Ramos (cell line): ENCODE results near the gene TENT5A.

ENCODE experiments used
- in situ Hi-C: fragments of 300-500 bp; cut with MboI; formaldehyde crosslinking; loops from one replicate; pipeline ENCODE4 v1.14.3; 2022; ENCODE audit warnings: low sequenced_read_pairs; ENCODE audit not compliant: unreplicated experiment

TENT5A gene

DNA sequence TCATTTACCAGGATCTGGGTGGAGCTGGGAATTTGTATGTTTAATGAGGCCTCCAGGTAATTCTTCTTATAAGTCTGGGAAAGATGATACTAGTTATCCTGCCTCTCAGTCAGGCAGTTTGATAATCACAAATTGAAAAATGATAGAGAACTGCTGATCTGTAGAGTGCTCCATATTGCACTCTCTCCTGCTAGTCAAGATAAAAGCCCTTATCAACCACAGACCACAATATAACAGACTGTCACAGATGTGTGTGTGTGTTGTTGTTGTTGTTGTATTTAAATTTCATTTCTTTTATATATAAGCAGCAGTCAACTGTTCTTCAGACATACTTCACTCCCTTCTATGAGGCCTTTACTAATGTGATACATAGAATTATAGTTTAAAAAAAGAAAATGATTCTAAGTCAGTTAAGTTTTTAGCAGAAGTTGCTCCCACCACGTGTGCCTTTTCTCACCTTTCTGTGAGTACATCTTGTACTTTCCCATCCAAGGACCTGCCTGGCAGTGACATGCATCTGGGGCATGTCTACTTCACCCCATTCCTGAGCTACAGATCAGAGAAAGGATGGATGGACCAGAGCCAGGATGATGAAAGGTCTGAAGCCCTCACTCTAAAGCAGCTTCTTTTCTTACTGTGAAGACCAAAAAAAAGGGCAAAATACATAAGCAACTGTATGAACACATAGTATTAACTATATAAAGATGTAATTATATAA is 29.8 kb downstream of the TENT5A start:
- in situ Hi-C loops = no loop called here

DNA sequence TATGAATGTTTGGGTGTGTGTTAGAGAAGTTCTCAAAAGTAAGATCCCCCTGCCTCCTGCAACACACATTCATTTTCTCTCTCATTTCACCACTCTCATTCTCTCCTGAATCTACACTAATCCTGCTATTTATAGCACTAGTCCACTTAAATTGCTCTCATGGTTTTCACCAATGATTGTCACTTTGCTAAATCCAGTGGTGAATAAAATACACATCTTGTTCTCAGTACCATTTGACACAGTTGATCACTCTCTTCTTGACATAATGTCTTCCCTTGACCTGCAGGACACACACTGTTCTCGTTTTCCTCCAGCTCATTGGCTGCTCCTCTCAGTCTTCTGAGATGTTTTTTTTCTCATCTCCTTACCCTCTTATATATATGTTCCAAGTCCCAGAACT is 32.1 kb downstream of the TENT5A start:
- in situ Hi-C loops = no loop called here

DNA sequence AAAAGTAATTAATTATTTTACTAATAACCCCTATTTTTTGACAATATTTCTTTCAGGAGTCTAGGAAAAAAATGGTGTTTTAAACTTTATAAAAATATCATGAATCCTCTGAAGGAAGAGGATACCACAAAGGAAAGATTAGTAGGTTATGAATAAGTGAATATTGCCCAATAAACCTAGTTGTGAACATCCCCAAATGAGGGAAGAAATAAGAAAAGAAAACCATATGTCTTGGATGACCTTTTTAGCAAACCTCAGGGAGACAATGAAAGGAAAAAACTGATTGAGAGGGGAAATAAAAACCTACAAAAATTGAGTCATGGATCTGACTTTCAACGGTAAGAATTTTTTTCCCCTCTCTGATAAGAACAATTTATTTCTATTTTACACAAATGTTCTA is 34.4 kb downstream of the TENT5A start:
- in situ Hi-C loops = no loop called here

GRCh38 chr6:81714684-81715083 is 37.8 kb downstream of the TENT5A start:
- in situ Hi-C loops = no loop called here

GRCh38 chr6:81713205-81713604 is 39.3 kb downstream of the TENT5A start:
- in situ Hi-C loops = no loop called here

- in situ Hi-C loops = no loop called here
Observed at GRCh38 chr6:81708113-81708699, 44.3 kb downstream of the TENT5A start.

DNA sequence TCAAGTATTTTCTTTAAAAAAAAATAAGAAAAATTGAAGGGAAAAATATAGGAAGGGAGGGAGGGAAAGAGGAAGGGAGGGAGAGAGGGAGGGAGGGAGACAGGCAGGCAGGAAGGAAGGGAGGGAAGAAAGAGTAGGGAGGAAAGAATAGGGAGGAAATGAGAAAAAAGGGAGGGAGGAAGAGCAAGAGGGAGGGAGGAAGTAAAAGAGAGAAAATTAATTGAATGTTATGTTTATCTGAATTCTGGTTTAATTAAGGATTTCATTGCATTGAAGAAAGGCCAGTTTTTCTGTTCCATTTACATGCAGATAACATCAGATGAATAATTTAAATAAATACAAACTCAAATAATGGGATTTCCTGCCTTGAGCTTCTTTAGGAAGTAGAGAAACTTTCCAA is 47.8 kb downstream of the TENT5A start:
- in situ Hi-C loops = no loop called here

DNA sequence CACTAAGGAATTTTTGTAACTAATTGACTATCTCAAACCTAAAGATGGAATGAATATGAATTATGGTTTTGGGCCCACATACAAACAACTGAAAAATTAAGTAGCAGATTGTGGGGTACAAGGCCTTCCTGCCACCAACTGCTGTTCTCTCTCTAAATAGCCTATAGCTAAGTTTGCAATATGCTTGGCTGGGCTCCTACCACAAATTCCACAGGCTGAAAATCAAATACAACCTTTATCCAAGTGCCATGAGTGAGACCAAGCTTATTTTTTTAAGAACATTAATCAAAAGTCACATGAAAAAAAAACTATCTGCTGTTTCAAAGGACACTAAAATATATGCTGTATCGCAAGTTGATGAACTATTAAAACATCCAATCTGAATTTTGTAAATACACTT is 52.1 kb downstream of the TENT5A start:
- in situ Hi-C loops = no loop called here

- in situ Hi-C loops = no loop called here
Observed at GRCh38 chr6:81697559-81697958, 54.9 kb downstream of the TENT5A start.

- in situ Hi-C loops = no loop called here
Observed at GRCh38 chr6:81696524-81696923, 56.0 kb downstream of the TENT5A start.
